SK-N-SH treated with all-trans-retinoic acid at 6 μM for 48 hours (cell line): ENCODE data around the gene CNTNAP2.

Source experiments
- BACH2 ChIP-seq: fragments of 250-450 bp; sonication (Bioruptor Pico); IDR thresholded peaks from 2 replicates; pipeline ENCODE4 v1.9.0; 2021; ENCODE audit warnings: mild to moderate bottlenecking, borderline replicate concordance
- ESRRG ChIP-seq: fragments of 250-450 bp; sonication (Bioruptor Pico); IDR thresholded peaks from 2 replicates; pipeline ENCODE4 v1.6.1; 2021; ENCODE audit warnings: mild to moderate bottlenecking
- GLIS3 ChIP-seq: fragments of 250-450 bp; sonication (Bioruptor Pico); IDR thresholded peaks from 2 replicates; pipeline ENCODE4 v1.5.0; 2020; ENCODE audit warnings: mild to moderate bottlenecking, moderate library complexity
- OSR1 ChIP-seq: fragments of 250-450 bp; sonication (Bioruptor Pico); IDR thresholded peaks from 2 replicates; pipeline ENCODE4 v1.8.0; 2022; ENCODE audit warnings: moderate library complexity, mild to moderate bottlenecking, inconsistent platforms
- PPARA ChIP-seq: fragments of 250-450 bp; sonication (Bioruptor Pico); IDR thresholded peaks from 2 replicates; pipeline ENCODE4 v1.5.0; 2020; ENCODE audit warnings: mild to moderate bottlenecking, borderline replicate concordance
- RARB ChIP-seq: fragments of 250-450 bp; sonication (Bioruptor Pico); IDR thresholded peaks from 2 replicates; pipeline ENCODE4 v1.8.0; 2021; ENCODE audit warnings: mild to moderate bottlenecking, moderate library complexity
- ZFP3 ChIP-seq: fragments of 250-450 bp; sonication (Bioruptor Pico); IDR thresholded peaks from 2 replicates; pipeline ENCODE4 v1.5.0; 2020; ENCODE audit warnings: mild to moderate bottlenecking, moderate library complexity
- ZFP30 ChIP-seq: fragments of 450-650 bp; formaldehyde crosslinking; IDR thresholded peaks from 2 replicates; pipeline ENCODE4 v1.5.0; 2022; ENCODE audit warnings: mild to moderate bottlenecking, moderate library complexity
- ZNF70 ChIP-seq: fragments of 450-650 bp; formaldehyde crosslinking; IDR thresholded peaks from 2 replicates; pipeline ENCODE4 v1.5.0; 2020; ENCODE audit warnings: mild to moderate bottlenecking, moderate library complexity
- TF ChIP-seq, protein P1 (sequence below): fragments of 250-450 bp; sonication (Bioruptor Pico); IDR thresholded peaks from 2 replicates; pipeline ENCODE4 v1.8.0; 2021; ENCODE audit warnings: low read depth, mild to moderate bottlenecking, moderate library complexity, borderline replicate concordance
- TF ChIP-seq, protein P2 (sequence below): fragments of 250-450 bp; sonication (Bioruptor Pico); IDR thresholded peaks from 2 replicates; pipeline ENCODE4 v1.5.1; 2020; ENCODE audit warnings: low read depth, mild to moderate bottlenecking, moderate library complexity

DNA sequence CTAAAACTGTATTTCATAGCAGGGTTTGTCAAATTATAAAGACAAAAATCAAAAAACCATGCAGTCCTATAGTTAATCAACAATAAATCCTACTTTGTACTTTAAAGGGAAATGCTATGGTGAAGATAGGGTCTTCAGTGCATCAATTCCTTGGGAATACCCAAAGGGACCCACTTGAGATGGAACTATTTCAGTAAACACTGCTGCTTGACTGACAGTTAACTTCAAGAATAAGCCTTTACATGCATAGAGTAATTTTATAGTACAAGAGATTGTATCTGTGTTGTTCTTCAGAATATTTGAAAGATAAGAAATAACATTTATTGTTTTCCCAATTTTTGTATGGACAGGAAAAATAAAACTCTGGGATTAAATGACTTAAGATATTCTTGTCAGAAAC lies 1179.6 kb downstream of the CNTNAP2 start:
- no peak for TF ChIP-seq ZNF70 (CRISPR knock-in tag)
- TF ChIP-seq, protein P1, sequence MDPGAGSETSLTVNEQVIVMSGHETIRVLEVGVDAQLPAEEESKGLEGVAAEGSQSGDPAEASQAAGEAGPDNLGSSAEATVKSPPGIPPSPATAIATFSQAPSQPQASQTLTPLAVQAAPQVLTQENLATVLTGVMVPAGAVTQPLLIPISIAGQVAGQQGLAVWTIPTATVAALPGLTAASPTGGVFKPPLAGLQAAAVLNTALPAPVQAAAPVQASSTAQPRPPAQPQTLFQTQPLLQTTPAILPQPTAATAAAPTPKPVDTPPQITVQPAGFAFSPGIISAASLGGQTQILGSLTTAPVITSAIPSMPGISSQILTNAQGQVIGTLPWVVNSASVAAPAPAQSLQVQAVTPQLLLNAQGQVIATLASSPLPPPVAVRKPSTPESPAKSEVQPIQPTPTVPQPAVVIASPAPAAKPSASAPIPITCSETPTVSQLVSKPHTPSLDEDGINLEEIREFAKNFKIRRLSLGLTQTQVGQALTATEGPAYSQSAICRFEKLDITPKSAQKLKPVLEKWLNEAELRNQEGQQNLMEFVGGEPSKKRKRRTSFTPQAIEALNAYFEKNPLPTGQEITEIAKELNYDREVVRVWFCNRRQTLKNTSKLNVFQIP (CRISPR knock-in tag): no peak
- TF ChIP-seq ZFP3 (CRISPR knock-in tag): no peak
- no peak for TF ChIP-seq PPARA (CRISPR knock-in tag)
- TF ChIP-seq, protein P2, sequence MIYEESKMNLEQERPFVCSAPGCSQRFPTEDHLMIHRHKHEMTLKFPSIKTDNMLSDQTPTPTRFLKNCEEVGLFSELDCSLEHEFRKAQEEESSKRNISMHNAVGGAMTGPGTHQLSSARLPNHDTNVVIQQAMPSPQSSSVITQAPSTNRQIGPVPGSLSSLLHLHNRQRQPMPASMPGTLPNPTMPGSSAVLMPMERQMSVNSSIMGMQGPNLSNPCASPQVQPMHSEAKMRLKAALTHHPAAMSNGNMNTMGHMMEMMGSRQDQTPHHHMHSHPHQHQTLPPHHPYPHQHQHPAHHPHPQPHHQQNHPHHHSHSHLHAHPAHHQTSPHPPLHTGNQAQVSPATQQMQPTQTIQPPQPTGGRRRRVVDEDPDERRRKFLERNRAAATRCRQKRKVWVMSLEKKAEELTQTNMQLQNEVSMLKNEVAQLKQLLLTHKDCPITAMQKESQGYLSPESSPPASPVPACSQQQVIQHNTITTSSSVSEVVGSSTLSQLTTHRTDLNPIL (CRISPR knock-in tag): no peak
- no peak for TF ChIP-seq BACH2 (CRISPR knock-in tag)
- TF ChIP-seq RARB (CRISPR knock-in tag): no peak
- TF ChIP-seq GLIS3 (CRISPR knock-in tag): no peak
- TF ChIP-seq ESRRG (CRISPR knock-in tag): no peak
- TF ChIP-seq OSR1 (CRISPR knock-in tag): no peak
- TF ChIP-seq ZFP30: no peak
